Neutrophil (primary cell): ENCODE measurements around the gene GJB4.

Experiments used
- H3K27ac ChIP-seq: fragments of 200-600 bp; sonication (generic); 2 replicates; pipeline ENCODE4 v1.5.1; 2016; ENCODE audit warnings: mild to moderate bottlenecking, moderate library complexity
- H3K27me3 ChIP-seq: fragments of 200-600 bp; sonication (generic); 2 replicates; pipeline ENCODE4 v1.6.0; 2016; ENCODE audit warnings: mild to moderate bottlenecking
- H3K36me3 ChIP-seq: fragments of 200-600 bp; sonication (generic); 2 replicates; pipeline ENCODE4 v1.5.1; 2017
- H3K4me1 ChIP-seq, 2 experiments: fragments of 200-600 bp in 1 of 2; sonication (generic) in 1 of 2; 1 replicate in 1 of 2; 2 replicates in 1 of 2; pipeline versions ENCODE4 v1.5.1 to v1.6.1; 2013 to 2016; ENCODE audit warnings: low read depth in 1 of 2, low read length in 1 of 2, mild to moderate bottlenecking in 1 of 2, moderate library complexity in 1 of 2; ENCODE audit not compliant: control insufficient read depth in 1 of 2, insufficient read depth in 1 of 2
- H3K4me3 ChIP-seq, 2 experiments: fragments of 200-600 bp in 1 of 2; sonication (generic) in 1 of 2; 1 replicate in 1 of 2; 2 replicates in 1 of 2; pipeline ENCODE4 v1.5.1; 2013 to 2016; ENCODE audit warnings: low read depth in 1 of 2, low read length in 1 of 2, mild to moderate bottlenecking in 1 of 2, moderate library complexity in 1 of 2
- H3K9me3 ChIP-seq: fragments of 200-600 bp; sonication (generic); 2 replicates; pipeline ENCODE4 v1.5.1; 2016
- CTCF ChIP-seq: fragments of 200-600 bp; sonication (generic); IDR thresholded peaks from 2 replicates; pipeline ENCODE4 v1.5.1; 2016; ENCODE audit warnings: antibody characterized with exemption

The GJB4 gene

DNA sequence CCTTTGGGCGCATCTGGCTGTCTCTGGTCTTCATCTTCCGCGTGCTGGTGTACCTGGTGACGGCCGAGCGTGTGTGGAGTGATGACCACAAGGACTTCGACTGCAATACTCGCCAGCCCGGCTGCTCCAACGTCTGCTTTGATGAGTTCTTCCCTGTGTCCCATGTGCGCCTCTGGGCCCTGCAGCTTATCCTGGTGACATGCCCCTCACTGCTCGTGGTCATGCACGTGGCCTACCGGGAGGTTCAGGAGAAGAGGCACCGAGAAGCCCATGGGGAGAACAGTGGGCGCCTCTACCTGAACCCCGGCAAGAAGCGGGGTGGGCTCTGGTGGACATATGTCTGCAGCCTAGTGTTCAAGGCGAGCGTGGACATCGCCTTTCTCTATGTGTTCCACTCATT is 2.2 kb upstream of the GJB4 start:
- no peaks in the 10 kb centered on the region for H3K4me1 ChIP-seq
- H3K27ac ChIP-seq = no peak overlapping the region
- no peaks in the 10 kb centered on the region for H3K9me3 ChIP-seq
- H3K36me3 ChIP-seq = no peaks in the 10 kb centered on the region
- H3K4me3 ChIP-seq = no peak overlapping the region
- no peaks in the 10 kb centered on the region for H3K27me3 ChIP-seq
- TF ChIP-seq CTCF = no peak

DNA sequence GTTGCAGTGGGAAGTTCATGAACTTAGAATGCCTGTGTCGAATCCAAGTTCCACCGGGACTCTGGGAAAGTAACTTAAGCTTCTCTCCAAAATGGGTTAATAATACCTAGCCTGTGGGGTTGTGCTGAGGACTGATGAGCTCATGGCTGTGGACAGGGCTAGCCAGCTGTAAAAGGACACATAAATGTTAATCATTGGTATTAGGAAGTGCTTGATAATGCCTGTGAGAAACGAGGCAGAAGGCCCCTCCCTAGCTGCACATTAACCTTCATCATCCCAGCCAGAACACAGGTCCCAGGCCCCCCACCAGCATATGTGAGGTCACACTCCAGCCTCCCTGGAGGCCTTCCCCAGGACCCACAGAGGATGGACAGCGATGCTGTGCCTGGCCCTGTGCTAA is 789 bp upstream of the GJB4 start:
- no peak overlapping the region for H3K4me3 ChIP-seq
- H3K9me3 ChIP-seq = no peaks in the 10 kb centered on the region
- H3K27me3 ChIP-seq = no peaks in the 10 kb centered on the region
- no peak overlapping the region for H3K27ac ChIP-seq
- H3K36me3 ChIP-seq = no peaks in the 10 kb centered on the region
- no peak for TF ChIP-seq CTCF
- no peaks in the 10 kb centered on the region for H3K4me1 ChIP-seq

DNA sequence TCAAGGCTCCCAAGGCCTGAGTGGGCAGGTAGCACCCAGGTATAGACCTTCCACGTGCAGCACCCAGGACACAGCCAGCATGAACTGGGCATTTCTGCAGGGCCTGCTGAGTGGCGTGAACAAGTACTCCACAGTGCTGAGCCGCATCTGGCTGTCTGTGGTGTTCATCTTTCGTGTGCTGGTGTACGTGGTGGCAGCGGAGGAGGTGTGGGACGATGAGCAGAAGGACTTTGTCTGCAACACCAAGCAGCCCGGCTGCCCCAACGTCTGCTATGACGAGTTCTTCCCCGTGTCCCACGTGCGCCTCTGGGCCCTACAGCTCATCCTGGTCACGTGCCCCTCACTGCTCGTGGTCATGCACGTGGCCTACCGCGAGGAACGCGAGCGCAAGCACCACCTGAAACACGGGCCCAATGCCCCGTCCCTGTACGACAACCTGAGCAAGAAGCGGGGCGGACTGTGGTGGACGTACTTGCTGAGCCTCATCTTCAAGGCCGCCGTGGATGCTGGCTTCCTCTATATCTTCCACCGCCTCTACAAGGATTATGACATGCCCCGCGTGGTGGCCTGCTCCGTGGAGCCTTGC is 1.7 kb downstream of the GJB4 start:
- Histone ChIP-seq H3K36me3 (no peaks in the 10 kb centered on the region), H3K27ac (no peak overlapping the region), H3K27me3 (peaks cover 7% of the 10 kb centered on the region), H3K4me3 (no peak overlapping the region), H3K4me1 (no peaks in the 10 kb centered on the region), H3K9me3 (no peaks in the 10 kb centered on the region)
- no peak for TF ChIP-seq CTCF

GRCh38 chr1:34761776-34762307 is 2.3 kb downstream of the GJB4 start:
- no peaks in the 10 kb centered on the region for H3K4me1 ChIP-seq
- no peaks in the 10 kb centered on the region for H3K9me3 ChIP-seq
- TF ChIP-seq CTCF = no peak

GRCh38 chr1:34762474-34763141 is 3.1 kb downstream of the GJB4 start:
- no peak overlapping the region for H3K4me3 ChIP-seq
- H3K4me1 ChIP-seq = no peaks in the 10 kb centered on the region
- TF ChIP-seq CTCF = no peak
- peaks cover 7% of the 10 kb centered on the region for H3K27me3 ChIP-seq
- H3K9me3 ChIP-seq = no peaks in the 10 kb centered on the region
- no peaks in the 10 kb centered on the region for H3K36me3 ChIP-seq
- H3K27ac ChIP-seq = no peak overlapping the region

More at GRCh38 chr1:34761776-34762307, 2.3 kb downstream of the GJB4 start:
- peaks cover 7% of the 10 kb centered on the region for H3K27me3 ChIP-seq
- no peaks in the 10 kb centered on the region for H3K36me3 ChIP-seq
- no peak overlapping the region for H3K4me3 ChIP-seq
- no peak overlapping the region for H3K27ac ChIP-seq
